GM18873 (cell line): ENCODE results near the gene SHH.
"Not testable (repeated sequence)": the region's sequence is repeated elsewhere in the genome, so short reads cannot be mapped to it uniquely, and the experiment has no call there.

Experiments
- ATAC-seq: cut with Tn5 transposase; IDR thresholded peaks from one replicate; pipeline ENCODE4 v1.9.1; 2021; ENCODE audit warnings: mild to moderate bottlenecking, moderate library complexity, moderate number of reproducible peaks; ENCODE audit not compliant: unreplicated experiment, low FRiP score

SHH gene

GRCh38 chr7:155843426-155844018 lies 31.3 kb upstream of the SHH start:
- no peak for ATAC-seq

GRCh38 chr7:155842496-155843265 lies 30.4 kb upstream of the SHH start:
- no peak for ATAC-seq

- no peak for ATAC-seq
Measured at GRCh38 chr7:155840909-155841308, 28.6 kb upstream of the SHH start.

GRCh38 chr7:155840262-155840885 lies 28.1 kb upstream of the SHH start:
- ATAC-seq: no peak

- ATAC-seq: no peak
Measured at GRCh38 chr7:155839461-155839860, 27.2 kb upstream of the SHH start.

- not testable (repeated sequence) for ATAC-seq
Measured at GRCh38 chr7:155838312-155838711, 26.0 kb upstream of the SHH start.

- ATAC-seq: no peak
Measured at GRCh38 chr7:155837126-155837479, 24.8 kb upstream of the SHH start.

GRCh38 chr7:155836216-155837125 lies 24.2 kb upstream of the SHH start:
- ATAC-seq: no peak

- ATAC-seq: no peak
Measured at GRCh38 chr7:155835446-155836215, 23.4 kb upstream of the SHH start.

GRCh38 chr7:155834486-155835048 lies 22.3 kb upstream of the SHH start:
- ATAC-seq: no peak

GRCh38 chr7:155833651-155834050 lies 21.4 kb upstream of the SHH start:
- ATAC-seq: no peak

- ATAC-seq: no peak
Measured at GRCh38 chr7:155832581-155832981, 20.3 kb upstream of the SHH start.

GRCh38 chr7:155831807-155832524 lies 19.7 kb upstream of the SHH start:
- no peak for ATAC-seq

- ATAC-seq: no peak
Measured at GRCh38 chr7:155830961-155831806, 18.9 kb upstream of the SHH start.

- no peak for ATAC-seq
Measured at GRCh38 chr7:155829796-155830470, 17.7 kb upstream of the SHH start.

- no peak for ATAC-seq
Measured at GRCh38 chr7:155825336-155825735, 13.1 kb upstream of the SHH start.

GRCh38 chr7:155824227-155824886 lies 12.1 kb upstream of the SHH start:
- ATAC-seq: no peak
